Limb (tissue), 2 donors: ENCODE data around the gene CCL15.
"Not testable (repeated sequence)": the region's sequence is repeated elsewhere in the genome, so short reads cannot be mapped to it uniquely, and the experiment has no call there.

ENCODE experiments used
- DNase-seq, 2 donors: peaks; one replicate each; pipeline ENCODE4 v3.0.0-alpha.2; 2016; ENCODE audit errors: extremely low spot score in 2 of 2

The CCL15 gene, protein sequence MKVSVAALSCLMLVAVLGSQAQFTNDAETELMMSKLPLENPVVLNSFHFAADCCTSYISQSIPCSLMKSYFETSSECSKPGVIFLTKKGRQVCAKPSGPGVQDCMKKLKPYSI

GRCh38 chr17:36001110-36001771, at the start of gene CCL15:
CCL15 (minus strand) TSS chr17:36001553; CDS start chr17:36001492, 61 bp downstream.
- no peak for DNase-seq

DNA sequence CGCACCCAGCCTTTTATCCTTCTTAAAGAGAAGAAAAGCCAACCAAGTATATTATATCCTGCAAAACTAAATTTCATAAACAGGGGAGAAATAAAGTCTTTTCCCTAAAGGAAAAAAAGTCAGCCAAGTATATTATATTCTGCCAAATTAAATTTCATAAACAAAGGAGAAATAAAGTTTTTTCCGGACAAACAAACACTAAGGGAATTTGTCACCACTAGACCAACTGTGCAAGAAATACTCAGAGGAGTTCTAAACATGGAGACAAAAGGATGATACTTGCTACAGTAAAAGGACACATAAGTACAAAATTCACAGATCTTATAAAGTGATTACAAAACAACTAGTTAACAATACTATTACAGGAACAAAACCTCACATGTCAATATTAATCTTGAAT, 48.3 kb upstream of the CCL15 start:
- DNase-seq: no peak

DNA sequence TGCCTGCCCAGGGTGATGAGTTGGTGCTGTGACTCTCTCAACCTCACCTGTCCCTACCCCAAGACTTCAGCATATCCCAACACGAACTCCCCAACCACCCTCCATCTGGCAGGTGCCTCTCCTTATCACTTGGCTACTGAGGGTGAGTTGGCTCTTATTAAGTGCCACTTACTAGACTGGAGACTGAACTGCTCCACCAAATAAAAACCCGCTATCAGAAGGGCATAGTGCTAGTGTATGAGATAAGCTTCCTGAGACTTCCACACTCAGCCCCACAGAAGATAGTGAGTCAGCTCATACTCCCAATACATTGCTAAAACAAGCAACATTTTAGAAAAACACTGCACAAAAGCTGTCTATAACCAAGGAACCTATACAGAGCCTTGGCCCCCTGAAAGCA, 46.7 kb upstream of the CCL15 start:
- no peak for DNase-seq

GRCh38 chr17:36036235-36036634, 34.9 kb upstream of the CCL15 start:
- DNase-seq: no peak

DNA sequence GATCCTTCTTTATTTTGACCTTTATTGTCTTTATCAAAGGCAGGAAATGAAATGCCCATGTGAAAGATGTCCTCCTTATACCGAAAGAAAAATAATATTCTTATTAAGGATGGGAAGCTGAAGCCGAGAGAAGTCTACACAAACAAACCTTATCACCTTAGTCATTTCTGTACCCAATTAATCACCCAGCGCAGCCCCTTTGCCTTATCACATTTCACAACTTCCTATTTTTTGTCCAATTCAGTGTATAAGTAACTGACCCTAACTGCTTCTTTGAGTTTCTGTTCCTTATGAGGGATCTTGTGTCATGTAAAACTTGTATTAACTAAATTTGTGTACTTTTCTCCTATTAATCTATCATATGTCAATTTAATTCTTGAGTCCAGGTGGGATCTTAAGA, 32.8 kb upstream of the CCL15 start:
- no peak for DNase-seq

DNA sequence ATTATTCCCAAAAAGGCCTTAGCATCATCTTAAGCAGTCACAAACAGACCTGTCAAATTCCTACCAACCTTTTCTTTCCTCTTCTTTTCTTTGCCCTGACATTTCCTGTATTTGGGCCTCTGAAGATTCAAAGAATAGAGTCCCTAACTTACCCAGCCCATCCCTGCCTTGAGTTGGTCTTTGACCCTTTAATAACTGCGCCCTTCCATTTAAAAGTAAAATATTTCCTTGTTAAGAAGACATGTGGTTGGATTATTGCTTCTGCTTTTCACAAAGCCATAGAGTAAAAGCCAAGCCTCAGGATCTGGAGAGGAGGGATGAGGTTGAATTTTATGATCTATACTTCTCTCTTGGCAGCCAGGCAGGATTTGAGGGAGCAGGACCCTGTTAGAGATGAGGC, 29.6 kb upstream of the CCL15 start:
- no peak for DNase-seq

GRCh38 chr17:36027761-36028160, 26.4 kb upstream of the CCL15 start:
- DNase-seq: no peak

GRCh38 chr17:36024106-36024869, 22.9 kb upstream of the CCL15 start:
- no peak for DNase-seq

DNA sequence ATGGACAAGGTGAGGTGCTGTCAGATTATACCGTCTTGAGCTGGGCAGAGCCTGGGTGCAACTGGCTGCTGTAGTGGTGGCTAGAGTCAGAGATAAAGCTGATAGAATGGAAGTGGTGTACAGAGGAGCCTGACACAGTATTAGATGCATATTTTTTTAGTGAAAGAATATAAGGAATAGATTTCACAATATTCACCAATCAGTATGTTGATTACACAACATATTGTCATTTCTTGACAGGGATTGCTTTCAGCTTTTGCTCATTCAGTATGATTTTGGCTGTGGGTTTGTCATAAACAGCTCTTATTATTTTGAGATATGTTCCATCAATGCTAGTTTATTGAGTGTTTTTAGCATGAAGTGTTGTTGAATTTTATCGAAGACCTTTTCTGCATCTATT, 18.1 kb upstream of the CCL15 start:
- DNase-seq: no peak

DNA sequence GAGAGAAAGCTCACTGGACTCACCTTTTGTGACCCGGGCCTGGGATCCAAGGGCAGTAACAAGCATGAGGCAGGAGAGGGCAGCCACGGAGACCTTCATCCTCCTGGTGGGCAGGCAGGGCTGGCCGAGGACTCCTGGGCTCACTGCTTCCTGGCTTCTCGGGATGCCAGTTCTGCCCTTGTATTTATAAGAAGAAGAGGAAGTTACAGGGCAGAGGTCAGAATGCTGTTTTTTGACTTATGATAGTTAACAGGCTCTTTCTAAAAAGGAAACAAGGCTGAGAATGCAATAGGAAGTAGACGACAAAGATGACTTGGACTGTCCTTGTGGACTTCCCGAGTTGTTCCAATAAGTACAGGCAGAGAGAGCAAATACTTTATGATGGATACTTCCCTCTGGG, 16.4 kb upstream of the CCL15 start, which contains the start of gene CCL23:
TSS of gene CCL23 (minus strand) at position 174 of the 400 bp plus-strand sequence. CDS start at position 99, 75 bp downstream.
- no peak for DNase-seq

DNA sequence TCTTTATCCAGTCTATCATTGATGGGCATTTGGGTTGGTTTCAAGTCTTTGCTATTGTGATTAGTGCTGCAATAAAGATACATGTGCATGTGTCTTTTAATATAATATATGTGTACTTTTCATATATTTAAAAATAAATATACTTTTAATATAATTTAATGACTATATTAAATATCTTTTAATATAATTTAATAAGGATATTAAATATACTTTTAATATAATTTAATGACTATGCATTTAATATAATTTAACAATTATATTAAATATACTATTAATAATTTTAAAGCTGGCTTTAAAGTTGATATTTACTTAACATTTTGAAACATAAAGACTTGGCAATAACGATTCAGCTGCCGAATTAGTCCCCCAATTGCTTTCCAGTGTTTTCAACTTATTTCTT, 15.2 kb upstream of the CCL15 start:
- no peak for DNase-seq

DNA sequence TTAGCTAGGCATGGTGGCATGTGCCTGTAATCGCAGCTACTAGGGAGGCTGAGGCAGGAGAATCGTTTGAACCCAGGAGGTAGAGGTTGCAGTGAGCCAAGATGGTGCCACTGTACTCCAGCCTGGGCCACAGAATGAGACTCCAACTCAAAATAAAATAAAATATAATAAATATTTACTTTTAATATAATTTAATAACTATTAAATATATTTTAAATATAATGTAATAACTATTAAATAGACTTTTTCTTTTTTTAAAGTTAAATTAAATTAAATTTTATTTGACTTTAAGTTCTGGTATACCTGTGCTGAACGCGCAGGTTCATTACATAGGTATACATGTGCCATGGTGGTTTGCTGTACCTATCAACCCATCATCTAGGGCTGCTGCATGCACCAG, 14.5 kb upstream of the CCL15 start:
- not testable (repeated sequence) for DNase-seq

- no peak for DNase-seq
Observed at GRCh38 chr17:36014946-36015345, 13.6 kb upstream of the CCL15 start.

DNA sequence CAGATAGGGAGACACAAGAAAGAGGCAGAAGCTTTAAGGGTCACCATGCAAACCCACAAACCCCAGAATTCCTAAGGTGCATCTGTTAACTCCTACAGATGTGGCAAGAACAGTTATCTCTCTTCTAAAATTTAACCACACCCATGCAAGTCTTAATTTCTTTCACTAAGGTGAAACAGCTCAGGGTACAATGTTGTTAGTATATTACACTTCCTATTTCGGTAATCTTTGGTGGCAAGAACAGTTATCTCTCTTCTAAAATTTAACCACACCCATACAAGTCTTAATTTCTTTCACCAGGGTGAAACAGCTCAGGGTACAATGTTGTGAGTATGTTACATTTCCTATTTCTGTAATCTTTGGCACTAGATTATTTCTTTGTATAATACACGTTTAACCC, 9.8 kb upstream of the CCL15 start:
- no peak for DNase-seq

GRCh38 chr17:36008998-36009665, 7.8 kb upstream of the CCL15 start:
- no peak for DNase-seq

GRCh38 chr17:36004594-36005108, 3.3 kb upstream of the CCL15 start:
- no peak for DNase-seq

GRCh38 chr17:36002631-36003030, 1.3 kb upstream of the CCL15 start:
- DNase-seq: no peak

- DNase-seq: no peak
Observed at GRCh38 chr17:36001862-36002603, 680 bp upstream of the CCL15 start.

GRCh38 chr17:36000732-36001109, 632 bp downstream of the CCL15 start:
- no peak for DNase-seq

DNA sequence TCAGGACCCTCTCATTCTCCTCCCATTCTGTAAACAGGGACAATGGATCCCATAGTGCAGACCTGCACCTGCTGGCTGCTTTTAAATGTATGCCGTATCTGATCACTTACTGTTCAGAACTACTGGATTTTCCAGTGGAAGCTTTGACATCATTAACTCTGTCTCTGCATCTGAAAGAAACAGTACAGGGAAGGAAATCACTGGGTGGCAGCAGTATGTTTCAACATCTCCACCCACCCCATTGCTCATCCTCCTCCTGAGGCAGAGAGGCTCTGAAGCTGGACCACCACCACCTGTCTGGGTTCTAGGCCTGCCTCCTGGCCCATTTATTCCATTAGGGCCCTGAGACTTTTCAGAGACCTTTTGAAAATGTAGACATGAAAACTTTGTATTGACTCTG, 2.6 kb downstream of the CCL15 start:
- DNase-seq: no peak

GRCh38 chr17:35998018-35998545, 3.3 kb downstream of the CCL15 start:
- no peak for DNase-seq
